Naive B cell (primary cell): ENCODE data around the gene CATSPER4. TPM values are rescaled to one million over a fixed set of nuclear protein-coding genes. Genes with fewer than 3 reads are reported as not detected.

Experiments
- ATAC-seq, 2 donors: fragments of 150-1000 bp; cut with Tn5 transposase; 2 replicates each; pipeline ENCODE4 v1.10.0; 2021; ENCODE audit warnings: low read depth in 2 of 2, mild to moderate bottlenecking in 2 of 2, moderate library complexity in 2 of 2
- DNase-seq: peaks from one replicate; pipeline ENCODE4 v3.0.0; 2022
- H3K27ac Mint-ChIP-seq, 6 donors: one replicate each; pipeline ENCODE4 v1.8.0; 2020 to 2022; ENCODE audit warnings: mild to moderate bottlenecking in 6 of 6, mixed read lengths in 6 of 6, moderate library complexity in 5 of 6, inconsistent platforms in 2 of 6
- H3K27me3 Mint-ChIP-seq, 3 donors: one replicate each; pipeline ENCODE4 v1.8.0; 2021 to 2022; ENCODE audit warnings: mixed read lengths in 3 of 3, mild to moderate bottlenecking in 1 of 3
- H3K36me3 Mint-ChIP-seq, 2 donors: one replicate each; pipeline ENCODE4 v1.8.0; 2020 to 2022; ENCODE audit warnings: mixed read lengths in 2 of 2, inconsistent platforms in 1 of 2, mild to moderate bottlenecking in 1 of 2
- H3K4me1 Mint-ChIP-seq, 3 donors: one replicate each; pipeline ENCODE4 v1.8.0; 2020 to 2022; ENCODE audit warnings: mixed read lengths in 3 of 3, inconsistent platforms in 1 of 3, mild to moderate bottlenecking in 1 of 3, moderate library complexity in 1 of 3
- H3K4me3 Mint-ChIP-seq, 8 donors: one replicate each; pipeline ENCODE4 v1.8.0; 2020 to 2022; ENCODE audit warnings: mild to moderate bottlenecking in 8 of 8, mixed read lengths in 8 of 8, moderate library complexity in 8 of 8, inconsistent platforms in 2 of 8
- H3K9me3 Mint-ChIP-seq, 7 donors: one replicate each; pipeline ENCODE4 v1.8.0; 2020 to 2022; ENCODE audit warnings: mixed read lengths in 7 of 7, mild to moderate bottlenecking in 5 of 7, inconsistent platforms in 2 of 7, moderate library complexity in 1 of 7
- polyA plus RNA-seq, 6 donors: library from polyadenylated mRNA; unstranded; fragments of 300-500 nt; fragmentation: Illumina TruSeq; gene quantifications; one replicate each; pipeline ENCODE4 v1.2.3, GENCODE V29; 2021; ENCODE audit warnings: low read depth in 6 of 6

CATSPER4 gene
- polyA plus RNA-seq, 6 donors from 2014 or later = not detected

DNA sequence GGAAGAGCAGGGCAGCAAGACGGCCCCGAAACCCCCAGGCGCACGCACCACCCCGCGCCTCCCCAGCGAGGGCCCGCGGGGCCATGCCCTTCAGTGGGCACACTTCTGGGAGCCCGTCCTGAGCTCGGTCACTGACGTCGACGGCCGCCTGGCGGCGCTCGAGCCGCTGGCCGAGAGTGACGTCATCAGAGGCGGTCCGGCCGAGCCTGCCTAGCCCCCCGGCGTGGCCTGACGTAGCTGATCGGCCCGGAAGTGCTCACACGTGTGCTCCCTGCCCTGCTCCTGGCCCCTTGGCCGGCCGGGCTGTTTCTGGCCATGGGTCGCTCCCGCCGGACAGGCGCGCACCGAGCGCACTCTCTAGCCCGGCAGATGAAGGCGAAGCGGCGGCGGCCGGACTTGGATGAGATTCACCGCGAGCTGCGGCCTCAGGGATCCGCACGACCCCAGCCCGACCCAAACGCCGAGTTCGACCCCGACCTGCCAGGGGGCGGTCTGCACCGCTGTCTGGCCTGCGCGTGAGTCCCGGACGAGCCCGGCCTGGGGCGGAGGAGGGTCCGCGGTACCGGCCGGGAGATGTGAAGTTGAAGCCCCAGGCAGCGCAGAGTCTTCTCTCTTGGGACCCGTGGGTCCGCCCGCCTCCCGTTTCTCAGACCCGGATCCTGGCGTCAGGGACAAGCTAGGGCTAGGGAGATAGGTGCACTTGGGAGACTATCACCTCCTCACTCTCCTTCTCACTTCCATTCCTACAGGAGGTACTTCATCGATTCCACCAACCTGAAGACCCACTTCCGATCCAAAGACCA lies 20.5 kb upstream of the CATSPER4 start, which contains the start of gene ZNF593:
ZNF593 (plus strand) TSS at position 240 of the 803 bp plus-strand sequence; CDS start at position 316, 76 bp downstream.
- peak; percentile 93 for ATAC-seq
- DNase-seq = peak; percentile 87
- H3K4me3 Mint-ChIP-seq = peak within 1 kb of the TSS; percentile 89 to 95 (median 91)
- peaks cover 0 to 5% (median 0%) of the 10 kb centered on the region in 3 donors for H3K27me3 Mint-ChIP-seq
- no peaks in the 10 kb centered on the region for H3K9me3 Mint-ChIP-seq
- no peaks in the 10 kb centered on the region for H3K36me3 Mint-ChIP-seq
- H3K27ac Mint-ChIP-seq = peak within 1 kb of the TSS; percentile 66 to 97 (median 96)
- H3K4me1 Mint-ChIP-seq = peaks cover 7 to 25% (median 14%) of the 10 kb centered on the region in 3 donors

DNA sequence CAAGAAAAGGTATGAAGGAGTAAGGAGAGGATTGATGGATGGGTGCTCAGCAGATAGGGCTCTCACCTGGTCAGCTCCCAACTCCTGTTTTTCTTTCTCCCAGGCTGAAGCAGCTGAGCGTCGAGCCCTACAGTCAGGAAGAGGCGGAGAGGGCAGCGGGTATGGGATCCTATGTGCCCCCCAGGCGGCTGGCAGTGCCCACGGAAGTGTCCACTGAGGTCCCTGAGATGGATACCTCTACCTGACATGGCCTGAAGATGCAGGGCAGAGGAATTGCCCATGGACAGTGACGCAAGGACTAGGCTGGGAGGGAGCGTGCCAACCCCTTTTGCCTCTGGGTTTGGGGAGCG lies 20.0 kb upstream of the CATSPER4 start:
- H3K27ac Mint-ChIP-seq = peak overlapping the region; percentile 66 to 97 (median 94)
- peak overlapping the region; percentile 89 to 95 (median 91) for H3K4me3 Mint-ChIP-seq
- no peak for DNase-seq

DNA sequence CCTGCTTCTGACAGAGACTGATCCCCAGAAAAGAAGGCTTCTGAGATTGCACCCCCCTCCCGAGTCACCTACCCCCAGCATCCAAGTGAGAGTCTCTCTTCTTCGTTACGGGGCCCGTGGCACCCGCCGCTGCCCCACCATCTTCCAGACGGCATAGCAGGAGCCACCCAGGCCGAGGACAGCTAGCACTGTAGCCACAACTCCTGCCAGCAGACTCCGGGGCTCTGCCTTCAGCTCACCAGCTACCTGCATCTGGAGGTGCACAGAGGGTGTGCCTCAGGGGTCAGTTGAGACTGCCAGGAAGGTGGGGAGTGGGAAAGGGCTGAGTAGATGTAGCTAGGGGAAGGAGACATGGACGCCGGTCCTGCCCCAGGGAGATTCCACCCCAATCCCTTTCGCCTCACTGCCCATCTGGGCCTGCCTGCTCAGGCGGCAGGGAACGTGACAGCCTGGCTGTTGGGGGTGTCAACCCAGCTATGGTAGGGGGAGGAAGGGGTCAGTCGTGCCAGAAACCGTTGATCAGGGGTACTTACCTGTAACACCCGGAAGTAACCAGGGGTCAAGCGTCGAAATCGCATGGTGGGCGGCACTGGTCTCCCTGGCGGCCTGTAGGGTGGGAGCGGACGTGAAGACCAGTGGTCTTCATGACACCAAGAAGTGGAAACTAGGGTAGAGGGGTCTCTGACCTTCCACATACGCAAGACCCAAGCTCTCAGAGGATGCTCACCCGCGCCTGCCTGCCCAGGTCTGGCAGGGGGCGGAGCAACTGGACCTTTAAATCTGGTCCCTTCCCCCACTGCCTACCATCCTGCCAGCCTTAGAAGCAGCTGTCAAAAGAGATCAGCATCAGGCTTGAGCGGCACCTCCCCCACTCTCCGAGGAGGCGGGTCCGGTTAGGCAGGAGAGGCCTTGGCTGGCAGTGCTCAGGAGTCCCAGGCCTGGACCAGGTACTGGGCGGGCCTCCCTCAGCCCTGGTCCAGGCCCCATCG lies 19.0 kb upstream of the CATSPER4 start, which contains the start of gene ZNF593OS:
ZNF593OS (minus strand) TSS at position 749 of the 989 bp plus-strand sequence; CDS start at position 578, 171 bp downstream.
- H3K4me3 Mint-ChIP-seq = peak within 1 kb of the TSS; percentile 89 to 95 (median 91)

More for the DNA sequence above, 20.0 kb upstream of the CATSPER4 start:
- H3K36me3 Mint-ChIP-seq = no peaks in the 10 kb centered on the region
- no peaks in the 10 kb centered on the region for H3K9me3 Mint-ChIP-seq
- no peak for ATAC-seq
- H3K4me1 Mint-ChIP-seq = peaks cover 6 to 25% (median 11%) of the 10 kb centered on the region in 3 donors
- no peaks in the 10 kb centered on the region for H3K27me3 Mint-ChIP-seq

DNA sequence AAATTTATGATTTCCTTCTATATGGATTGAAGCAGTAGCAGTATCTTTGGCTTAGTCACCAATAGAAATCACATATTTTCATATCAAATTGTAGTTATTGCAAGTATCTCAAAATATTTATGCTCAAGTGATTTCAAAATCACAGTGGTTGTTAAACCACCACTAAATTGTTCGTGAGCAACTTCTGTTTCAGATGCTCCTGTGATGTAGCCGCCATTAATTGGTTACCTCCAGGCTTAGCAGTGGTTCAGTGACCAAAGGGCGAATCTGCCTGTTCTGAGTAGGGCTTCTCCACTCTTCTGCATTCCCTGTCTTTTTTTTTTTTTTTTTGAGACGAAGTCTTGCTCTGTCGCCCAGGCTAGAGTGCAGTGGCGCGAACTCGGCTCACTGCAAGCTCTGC lies 15.1 kb upstream of the CATSPER4 start:
- Mint-ChIP-seq H3K4me1 (peaks cover 3 to 11% (median 7%) of the 10 kb centered on the region in 3 donors), H3K9me3 (no peaks in the 10 kb centered on the region), H3K27me3 (no peaks in the 10 kb centered on the region), H3K36me3 (no peaks in the 10 kb centered on the region), H3K27ac (no peak overlapping the region), H3K4me3 (no peak overlapping the region)
- ATAC-seq (no peak), DNase-seq (no peak)

More for the DNA sequence above, 19.0 kb upstream of the CATSPER4 start, which contains the start of gene ZNF593OS:
- H3K4me1 Mint-ChIP-seq = peaks cover 6 to 25% (median 11%) of the 10 kb centered on the region in 3 donors
- no peaks in the 10 kb centered on the region for H3K27me3 Mint-ChIP-seq
- no peaks in the 10 kb centered on the region for H3K36me3 Mint-ChIP-seq
- ATAC-seq (no peak), DNase-seq (no peak)
- peak within 1 kb of the TSS in 3 of 6 donors; percentile 75 to 91 (median 91) for H3K27ac Mint-ChIP-seq
- no peaks in the 10 kb centered on the region for H3K9me3 Mint-ChIP-seq

DNA sequence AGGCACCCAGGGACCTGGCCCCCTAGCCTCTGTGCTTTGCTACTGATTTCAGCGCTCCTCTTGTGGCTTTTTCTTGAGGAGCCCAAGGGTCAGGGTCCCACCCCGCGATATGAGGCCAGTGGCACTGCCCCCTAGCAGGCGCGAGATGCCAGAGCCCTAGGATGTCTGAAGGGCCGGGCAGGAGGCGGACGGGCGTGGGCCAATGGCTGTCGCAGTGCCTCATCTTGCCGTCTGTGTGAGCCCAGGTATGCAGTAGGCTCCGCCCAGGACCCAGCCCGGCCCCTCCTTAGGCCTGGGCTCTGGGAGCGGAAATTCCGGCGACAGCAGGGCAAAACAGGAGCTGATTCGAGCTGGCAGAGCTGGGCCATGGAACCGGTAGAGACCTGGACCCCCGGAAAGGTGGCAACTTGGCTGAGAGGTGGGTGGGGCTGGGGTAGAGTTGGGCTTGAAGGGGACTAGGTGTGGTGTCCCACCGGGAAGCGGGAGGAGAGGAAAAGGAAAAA lies 13.2 kb upstream of the CATSPER4 start, which contains the start of gene CNKSR1:
CNKSR1 (plus strand) TSS at position 310 of the 503 bp plus-strand sequence; CDS start at position 367, 57 bp downstream.
- Mint-ChIP-seq H3K27me3 (no peaks in the 10 kb centered on the region), H3K9me3 (no peaks in the 10 kb centered on the region), H3K4me1 (no peaks in the 10 kb centered on the region), H3K4me3 (no peak within 1 kb of the TSS), H3K36me3 (no peaks in the 10 kb centered on the region), H3K27ac (no peak within 1 kb of the TSS)
- DNase-seq (no peak), ATAC-seq (no peak)

DNA sequence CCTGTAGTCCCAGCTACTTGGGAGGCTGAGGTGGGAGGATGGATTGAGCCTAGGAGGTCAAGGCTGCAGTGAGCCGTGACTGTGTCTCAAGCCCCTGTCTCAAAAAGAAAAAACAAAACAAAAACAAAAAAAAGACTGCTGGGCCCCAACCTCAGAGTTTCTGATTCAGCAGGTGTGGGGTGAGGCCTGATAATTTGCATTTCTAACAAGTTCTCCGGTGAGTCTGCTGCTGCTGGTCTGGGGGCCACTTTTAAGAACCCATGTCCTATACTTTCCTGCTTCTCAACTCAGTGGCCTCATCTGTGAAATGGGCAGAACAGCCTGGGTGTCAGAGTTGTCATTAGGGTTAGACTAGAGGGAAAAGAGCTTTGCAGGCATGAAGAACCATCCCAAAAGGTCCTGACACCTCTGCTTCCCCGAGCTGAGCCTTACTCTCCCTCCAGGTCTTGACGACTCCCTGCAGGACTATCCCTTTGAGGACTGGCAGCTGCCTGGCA lies 10.3 kb upstream of the CATSPER4 start:
- no peak for ATAC-seq
- no peak overlapping the region for H3K27ac Mint-ChIP-seq
- no peaks in the 10 kb centered on the region for H3K36me3 Mint-ChIP-seq
- no peaks in the 10 kb centered on the region for H3K9me3 Mint-ChIP-seq
- no peak overlapping the region for H3K4me3 Mint-ChIP-seq
- H3K27me3 Mint-ChIP-seq = no peaks in the 10 kb centered on the region
- no peak for DNase-seq
- no peaks in the 10 kb centered on the region for H3K4me1 Mint-ChIP-seq

DNA sequence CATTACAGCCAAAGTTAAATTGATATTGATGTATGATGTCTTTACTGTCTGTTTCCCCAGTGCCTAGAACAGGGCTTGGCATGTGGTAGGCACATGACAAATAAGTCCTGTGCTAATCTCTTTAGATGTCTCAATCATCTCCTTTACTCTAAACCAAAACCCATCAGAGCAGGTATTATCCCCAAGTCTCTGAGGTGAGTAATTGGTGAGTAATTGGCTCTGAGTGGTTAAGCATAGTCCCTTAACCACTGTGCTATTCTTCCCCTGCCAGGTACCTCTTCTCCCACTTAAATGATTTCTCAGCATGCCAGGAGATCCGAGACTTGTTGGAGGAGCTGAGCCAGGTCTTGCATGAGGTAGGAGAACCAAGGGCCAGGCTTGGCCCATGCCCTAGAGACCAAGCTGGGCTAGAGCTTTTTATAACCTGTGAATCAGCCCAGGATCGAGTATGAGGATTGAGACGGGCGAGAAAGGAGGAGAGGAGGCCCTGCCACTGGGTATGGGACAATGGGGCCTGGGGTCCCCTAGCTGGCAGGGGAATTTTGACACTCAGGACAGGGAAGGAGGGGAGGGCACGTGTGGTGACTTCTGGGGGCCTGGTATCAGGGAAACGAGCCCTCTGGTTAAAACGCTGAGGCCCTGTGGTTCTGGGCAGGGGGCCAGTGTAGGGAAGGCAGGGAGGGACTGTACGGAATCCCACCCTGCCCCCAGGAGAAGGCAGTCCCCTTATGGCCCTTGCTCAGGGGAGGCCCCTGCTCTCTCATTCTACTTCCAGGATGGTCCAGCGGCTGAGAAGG lies 8.6 kb upstream of the CATSPER4 start:
- Mint-ChIP-seq H3K27me3 (no peaks in the 10 kb centered on the region), H3K4me3 (no peak overlapping the region), H3K9me3 (no peaks in the 10 kb centered on the region), H3K27ac (peak overlapping the region in 1 of 6 donors; percentile 66), H3K4me1 (no peaks in the 10 kb centered on the region), H3K36me3 (no peaks in the 10 kb centered on the region)
- DNase-seq = no peak
- ATAC-seq = no peak

DNA sequence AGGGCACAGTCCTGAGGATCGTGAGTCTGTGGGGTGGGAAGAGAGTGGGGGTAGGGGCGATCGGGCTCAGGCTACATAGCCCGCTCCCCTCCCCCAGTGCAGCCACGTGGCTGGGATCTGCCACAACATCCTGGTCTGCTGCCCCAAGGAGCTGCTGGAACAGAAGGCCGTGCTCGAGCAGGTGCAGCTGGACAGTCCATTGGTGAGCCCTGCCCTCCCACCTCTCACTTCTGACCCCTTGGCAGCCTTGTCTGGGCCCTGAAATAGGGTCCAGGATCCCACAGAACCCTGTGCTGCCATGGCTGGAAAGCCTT lies 8.1 kb upstream of the CATSPER4 start:
- Mint-ChIP-seq H3K9me3 (no peaks in the 10 kb centered on the region), H3K27ac (no peak overlapping the region), H3K36me3 (no peaks in the 10 kb centered on the region), H3K4me3 (no peak overlapping the region), H3K27me3 (no peaks in the 10 kb centered on the region), H3K4me1 (no peaks in the 10 kb centered on the region)
- DNase-seq (no peak), ATAC-seq (no peak)

DNA sequence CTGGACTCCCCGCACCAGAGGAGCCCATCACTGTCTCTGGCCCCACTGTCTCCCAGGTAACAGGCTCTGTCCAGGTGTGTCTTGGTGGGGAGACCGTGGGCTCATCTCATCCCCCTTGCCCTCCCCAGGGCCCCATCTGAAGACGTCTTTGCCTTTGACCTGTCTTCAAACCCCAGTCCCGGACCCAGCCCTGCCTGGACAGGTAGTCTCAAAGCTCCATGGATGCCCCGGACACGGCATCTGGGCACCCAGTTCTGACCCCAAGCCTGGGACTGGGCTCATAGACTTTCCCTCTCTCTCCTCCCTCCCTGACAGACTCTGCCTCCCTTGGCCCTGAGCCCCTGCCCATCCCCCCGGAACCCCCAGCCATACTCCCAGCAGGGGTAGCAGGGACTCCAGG lies 6.3 kb upstream of the CATSPER4 start:
- H3K9me3 Mint-ChIP-seq = no peaks in the 10 kb centered on the region
- H3K4me3 Mint-ChIP-seq = no peak overlapping the region
- H3K27ac Mint-ChIP-seq = no peak overlapping the region
- no peak for ATAC-seq
- H3K4me1 Mint-ChIP-seq = no peaks in the 10 kb centered on the region
- H3K27me3 Mint-ChIP-seq = no peaks in the 10 kb centered on the region
- no peaks in the 10 kb centered on the region for H3K36me3 Mint-ChIP-seq
- DNase-seq = no peak

DNA sequence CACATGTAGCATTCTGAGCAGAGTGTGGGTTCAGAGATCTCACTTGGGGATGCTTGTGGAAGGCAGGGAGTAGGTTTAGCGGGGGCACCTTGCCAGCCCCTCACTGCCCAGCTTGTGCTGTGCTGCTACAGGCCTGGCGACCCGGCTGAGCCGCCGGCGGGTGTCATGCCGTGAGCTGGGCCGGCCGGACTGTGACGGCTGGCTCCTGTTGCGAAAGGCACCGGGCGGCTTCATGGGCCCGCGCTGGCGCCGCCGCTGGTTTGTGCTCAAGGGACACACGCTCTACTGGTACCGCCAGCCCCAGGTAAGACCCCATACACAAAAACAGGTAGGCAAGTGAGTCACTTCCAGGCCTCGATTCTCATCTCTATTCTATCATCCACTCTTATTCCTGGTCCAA lies 5.5 kb upstream of the CATSPER4 start:
- H3K27ac Mint-ChIP-seq = no peak overlapping the region
- H3K4me3 Mint-ChIP-seq = no peak overlapping the region
- no peak for ATAC-seq
- DNase-seq = no peak
- no peaks in the 10 kb centered on the region for H3K4me1 Mint-ChIP-seq
- H3K27me3 Mint-ChIP-seq = no peaks in the 10 kb centered on the region
- H3K36me3 Mint-ChIP-seq = no peaks in the 10 kb centered on the region
- H3K9me3 Mint-ChIP-seq = no peaks in the 10 kb centered on the region

DNA sequence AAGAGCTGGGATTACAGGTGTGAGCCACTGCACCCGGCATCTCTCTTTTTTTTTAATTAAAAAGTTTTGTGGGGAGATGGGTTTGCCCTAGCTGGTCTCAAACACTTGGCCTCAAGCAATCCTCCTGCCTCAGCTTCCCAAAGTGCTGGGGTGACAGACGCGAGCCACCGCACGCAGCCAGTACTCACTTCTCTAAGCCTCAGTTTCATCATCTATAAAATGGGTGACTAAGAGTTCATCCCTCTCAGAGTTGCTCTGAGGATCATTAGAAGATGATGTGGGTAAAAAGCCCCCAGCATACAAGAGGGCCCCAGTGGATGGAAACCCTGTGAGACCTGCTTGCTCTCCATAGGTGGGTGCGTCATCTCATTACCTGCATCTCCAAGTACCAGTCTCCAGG lies 2.5 kb upstream of the CATSPER4 start:
- no peaks in the 10 kb centered on the region for H3K4me1 Mint-ChIP-seq
- H3K9me3 Mint-ChIP-seq = no peaks in the 10 kb centered on the region
- H3K4me3 Mint-ChIP-seq = no peak overlapping the region
- H3K27ac Mint-ChIP-seq = no peak overlapping the region
- H3K36me3 Mint-ChIP-seq = no peaks in the 10 kb centered on the region
- no peaks in the 10 kb centered on the region for H3K27me3 Mint-ChIP-seq
- DNase-seq (no peak), ATAC-seq (no peak)

DNA sequence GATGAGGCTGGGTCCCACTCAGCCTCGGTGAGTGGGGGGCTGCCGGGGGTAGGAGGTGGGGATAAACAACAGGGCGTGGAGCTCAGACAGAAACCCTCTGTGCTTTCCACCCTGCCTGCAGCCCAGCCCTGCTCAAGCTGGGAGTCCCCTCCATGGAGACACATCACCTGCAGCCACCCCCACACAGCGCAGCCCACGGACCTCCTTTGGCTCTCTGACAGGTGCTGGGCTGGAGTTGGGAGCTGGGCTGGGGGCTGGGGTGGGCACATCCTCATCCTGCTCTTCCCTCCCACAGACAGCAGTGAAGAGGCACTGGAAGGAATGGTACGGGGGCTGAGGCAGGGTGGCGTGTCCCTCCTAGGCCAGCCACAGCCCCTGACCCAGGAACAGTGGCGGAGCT lies 1.9 kb upstream of the CATSPER4 start:
- Mint-ChIP-seq H3K4me3 (no peak overlapping the region), H3K36me3 (no peaks in the 10 kb centered on the region), H3K4me1 (no peaks in the 10 kb centered on the region), H3K9me3 (no peaks in the 10 kb centered on the region), H3K27me3 (no peaks in the 10 kb centered on the region), H3K27ac (no peak overlapping the region)
- ATAC-seq (no peak), DNase-seq (no peak)
